Natural killer cell (primary cell): ENCODE data around the gene FYN. TPM values are rescaled to one million over a fixed set of nuclear protein-coding genes. Genes with fewer than 3 reads are reported as not detected.
A peak's percentile ranks its signal among the peaks of the same experiment; 100 is the strongest.

ENCODE experiments used
- ATAC-seq, 3 donors: fragments of 150-1000 bp in 2 of 3; fragments of 200-7000 bp in 1 of 3; cut with Tn5 transposase; 1 replicate in 1 of 3; 2 replicates in 2 of 3; pipeline ENCODE4 v1.10.0; 2021; ENCODE audit warnings: mild to moderate bottlenecking in 2 of 3, moderate library complexity in 2 of 3
- DNase-seq, 2 donors: peaks; one replicate each; pipeline versions ENCODE4 v3.0.0 to v3.0.0-alpha.2; 2013 to 2021; ENCODE audit warnings: mixed read lengths in 1 of 2
- H3K27ac ChIP-seq: one replicate; pipeline ENCODE4 v1.5.1; 2013; ENCODE audit warnings: mild to moderate bottlenecking, low read length
- H3K27me3 ChIP-seq: one replicate; pipeline ENCODE4 v1.6.1; 2013; ENCODE audit warnings: low read length; ENCODE audit not compliant: control insufficient read depth, insufficient read depth
- H3K36me3 ChIP-seq: one replicate; pipeline ENCODE4 v1.6.1; 2013; ENCODE audit warnings: low read length; ENCODE audit not compliant: control insufficient read depth, insufficient read depth
- H3K4me1 ChIP-seq: one replicate; pipeline ENCODE4 v1.6.1; 2013; ENCODE audit warnings: low read length; ENCODE audit not compliant: control insufficient read depth, insufficient read depth
- H3K4me3 ChIP-seq: one replicate; pipeline ENCODE4 v1.5.1; 2013; ENCODE audit warnings: low read length
- H3K9me3 ChIP-seq: one replicate; pipeline ENCODE4 v1.6.1; 2013; ENCODE audit warnings: low read length; ENCODE audit not compliant: control insufficient read depth, insufficient read depth
- H3K27ac Mint-ChIP-seq, 2 donors: one replicate each; pipeline ENCODE4 v1.8.0; 2022; ENCODE audit warnings: mild to moderate bottlenecking in 2 of 2, mixed read lengths in 2 of 2, moderate library complexity in 1 of 2
- H3K27me3 Mint-ChIP-seq, 2 donors: one replicate each; pipeline ENCODE4 v1.8.0; 2022; ENCODE audit warnings: low read depth in 2 of 2, mixed read lengths in 2 of 2
- H3K36me3 Mint-ChIP-seq: one replicate; pipeline ENCODE4 v1.8.0; 2022; ENCODE audit warnings: mixed read lengths
- H3K4me1 Mint-ChIP-seq, 2 donors: one replicate each; pipeline ENCODE4 v1.8.0; 2022; ENCODE audit warnings: mixed read lengths in 2 of 2
- H3K4me3 Mint-ChIP-seq: one replicate; pipeline ENCODE4 v1.8.0; 2022; ENCODE audit warnings: mild to moderate bottlenecking, moderate library complexity, mixed read lengths
- H3K9me3 Mint-ChIP-seq, 2 donors: one replicate each; pipeline ENCODE4 v1.8.0; 2022; ENCODE audit warnings: mixed read lengths in 2 of 2
- WGBS: methylation state at CpG from one replicate; pipeline ENCODE4 v1.1.7; 2013; ENCODE audit warnings: missing lambda C conversion rate; ENCODE audit not compliant: insufficient coverage; 5-methylcytosine and 5-hydroxymethylcytosine counted together
- intact Hi-C: fragments of 100-400 bp; cut with micrococcal nuclease; formaldehyde crosslinking; loops from one replicate; pipeline ENCODE4 v1.14.2; 2022
- total RNA-seq, 4 donors: library from RNA; stranded (reverse); fragments of 120-200 nt in 1 of 4; gene quantifications; one replicate each; pipeline versions ENCODE4 v1.2.3 to v1.2.4, GENCODE V29; 2013 to 2022
- TF ChIP-seq, protein P1 (sequence below): fragments of 200-600 bp; IDR thresholded peaks from one replicate; pipeline ENCODE4 v1.8.0; 2022; ENCODE audit warnings: antibody characterized with exemption

FYN gene
- total RNA-seq, 3 donors from 2014 or later (not counting 1 experiment from before 2014, with no cell fraction given): 616 to 757 (median 713) TPM

- Histone ChIP-seq H3K27ac (no peak overlapping the region), H3K4me1 (peaks cover 8% of the 10 kb centered on the region), H3K27me3 (no peaks in the 10 kb centered on the region), H3K36me3 (peaks cover 86% of the 10 kb centered on the region), H3K9me3 (no peaks in the 10 kb centered on the region), H3K4me3 (no peak overlapping the region)
- Mint-ChIP-seq H3K9me3 (no peaks in the 10 kb centered on the region), H3K4me1 (peaks cover 40 to 41% of the 10 kb centered on the region in 2 donors), H3K4me3 (no peak overlapping the region), H3K27ac (peak overlapping the region; percentile 36 to 43), H3K36me3 (peaks cover 35% of the 10 kb centered on the region), H3K27me3 (no peaks in the 10 kb centered on the region)
- WGBS: no CpG with 5 or more reads among the region's 2 CpGs
- no peak for ATAC-seq
- TF ChIP-seq, protein P1, sequence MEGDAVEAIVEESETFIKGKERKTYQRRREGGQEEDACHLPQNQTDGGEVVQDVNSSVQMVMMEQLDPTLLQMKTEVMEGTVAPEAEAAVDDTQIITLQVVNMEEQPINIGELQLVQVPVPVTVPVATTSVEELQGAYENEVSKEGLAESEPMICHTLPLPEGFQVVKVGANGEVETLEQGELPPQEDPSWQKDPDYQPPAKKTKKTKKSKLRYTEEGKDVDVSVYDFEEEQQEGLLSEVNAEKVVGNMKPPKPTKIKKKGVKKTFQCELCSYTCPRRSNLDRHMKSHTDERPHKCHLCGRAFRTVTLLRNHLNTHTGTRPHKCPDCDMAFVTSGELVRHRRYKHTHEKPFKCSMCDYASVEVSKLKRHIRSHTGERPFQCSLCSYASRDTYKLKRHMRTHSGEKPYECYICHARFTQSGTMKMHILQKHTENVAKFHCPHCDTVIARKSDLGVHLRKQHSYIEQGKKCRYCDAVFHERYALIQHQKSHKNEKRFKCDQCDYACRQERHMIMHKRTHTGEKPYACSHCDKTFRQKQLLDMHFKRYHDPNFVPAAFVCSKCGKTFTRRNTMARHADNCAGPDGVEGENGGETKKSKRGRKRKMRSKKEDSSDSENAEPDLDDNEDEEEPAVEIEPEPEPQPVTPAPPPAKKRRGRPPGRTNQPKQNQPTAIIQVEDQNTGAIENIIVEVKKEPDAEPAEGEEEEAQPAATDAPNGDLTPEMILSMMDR: no peak
- intact Hi-C loops: no loop called here
- DNase-seq: no peak
These were observed 196.9 kb downstream of the FYN start for GRCh38 chr6:111676383-111676782.

DNA sequence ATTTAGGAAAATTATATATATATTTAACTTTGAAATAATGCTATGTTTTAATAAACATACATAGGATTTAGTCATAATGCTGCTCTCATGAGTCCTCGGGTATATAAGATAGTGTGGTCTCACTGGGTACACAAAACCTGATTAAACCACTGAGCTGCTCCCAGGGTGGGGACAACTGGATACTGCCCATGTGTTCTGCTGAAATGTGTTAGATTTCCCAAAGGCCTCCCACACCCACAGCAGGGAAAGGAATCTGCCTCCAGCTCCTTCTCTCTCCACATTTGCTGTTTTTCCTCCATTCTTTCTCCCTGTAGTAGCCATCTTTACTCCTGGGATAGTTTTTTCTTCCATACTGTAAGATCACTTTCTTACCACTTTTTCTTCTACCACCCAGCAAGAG is 198.4 kb downstream of the FYN start:
- peaks cover 32 to 38% of the 10 kb centered on the region in 2 donors for H3K4me1 Mint-ChIP-seq

GRCh38 chr6:111674413-111674812 is 198.8 kb downstream of the FYN start:
- Histone ChIP-seq H3K27me3 (no peaks in the 10 kb centered on the region), H3K4me3 (no peak overlapping the region), H3K9me3 (no peaks in the 10 kb centered on the region), H3K4me1 (peaks cover 8% of the 10 kb centered on the region), H3K27ac (no peak overlapping the region), H3K36me3 (peaks cover 92% of the 10 kb centered on the region)
- 98% methylated on average over 4 of the region's 4 CpGs for WGBS
- H3K4me1 Mint-ChIP-seq: peaks cover 27 to 33% of the 10 kb centered on the region in 2 donors
- peaks cover 24% of the 10 kb centered on the region for H3K36me3 Mint-ChIP-seq
- intact Hi-C loops: no loop called here
- peak overlapping the region; percentile 38 to 62 for H3K27ac Mint-ChIP-seq
- DNase-seq (no peak), ATAC-seq (no peak)
- no peaks in the 10 kb centered on the region for H3K27me3 Mint-ChIP-seq
- TF ChIP-seq, protein P1: no peak
- no peaks in the 10 kb centered on the region for H3K9me3 Mint-ChIP-seq
- H3K4me3 Mint-ChIP-seq: no peak overlapping the region

More for the DNA sequence above, 198.4 kb downstream of the FYN start:
- Mint-ChIP-seq H3K27me3 (no peaks in the 10 kb centered on the region), H3K27ac (peak overlapping the region; percentile 38 to 58), H3K4me3 (no peak overlapping the region), H3K36me3 (peaks cover 28% of the 10 kb centered on the region), H3K9me3 (no peaks in the 10 kb centered on the region)
- DNase-seq (no peak), ATAC-seq (no peak)
- intact Hi-C loops: no loop called here
- no peak overlapping the region for H3K4me3 ChIP-seq
- peaks cover 8% of the 10 kb centered on the region for H3K4me1 ChIP-seq
- H3K27ac ChIP-seq: no peak overlapping the region
- WGBS: 90% methylated on average over 1 of the region's 1 CpG
- peaks cover 92% of the 10 kb centered on the region for H3K36me3 ChIP-seq
- no peaks in the 10 kb centered on the region for H3K27me3 ChIP-seq
- H3K9me3 ChIP-seq: no peaks in the 10 kb centered on the region
- TF ChIP-seq, protein P1: no peak

DNA sequence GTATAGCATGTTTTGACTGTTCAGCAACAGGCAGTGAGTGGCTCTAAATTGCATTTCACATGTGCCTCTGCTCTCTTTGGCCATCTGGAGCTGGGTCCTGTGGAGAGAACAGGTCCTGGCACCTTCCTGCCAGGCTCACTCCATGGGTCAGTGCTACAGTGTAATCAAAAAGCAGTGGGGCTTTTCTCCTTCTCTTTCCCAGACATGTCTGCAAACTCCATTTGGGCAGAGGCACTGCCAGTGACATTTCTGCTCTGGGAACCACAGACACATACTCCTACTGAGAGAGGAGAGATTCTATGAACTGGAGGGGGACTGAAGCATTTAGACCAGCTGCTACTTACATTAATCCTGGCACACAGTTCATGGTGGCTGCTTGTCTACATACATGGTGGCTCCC is 199.3 kb downstream of the FYN start:
- no peaks in the 10 kb centered on the region for H3K27me3 ChIP-seq
- intact Hi-C loops: no loop called here
- H3K4me1 Mint-ChIP-seq: peaks cover 22 to 31% of the 10 kb centered on the region in 2 donors
- peaks cover 90% of the 10 kb centered on the region for H3K36me3 ChIP-seq
- no peaks in the 10 kb centered on the region for H3K27me3 Mint-ChIP-seq
- H3K27ac Mint-ChIP-seq: peak overlapping the region; percentile 59 to 62
- H3K4me3 Mint-ChIP-seq: no peak overlapping the region
- TF ChIP-seq, protein P1: no peak
- H3K36me3 Mint-ChIP-seq: peaks cover 19% of the 10 kb centered on the region
- H3K9me3 ChIP-seq: no peaks in the 10 kb centered on the region
- DNase-seq: no peak
- H3K27ac ChIP-seq: no peak overlapping the region
- H3K4me1 ChIP-seq: peaks cover 8% of the 10 kb centered on the region
- no peaks in the 10 kb centered on the region for H3K9me3 Mint-ChIP-seq
- ATAC-seq: no peak
- H3K4me3 ChIP-seq: no peak overlapping the region
